ENCODE measurements around the gene PRKN.

- TF ChIP-seq GATA3 (IDR thresholded peaks at IDR 0.05; ENCODE audit: low read depth, low read length) (no peak), GATA2 (IDR thresholded peaks at IDR 0.05; ENCODE audit: low read depth, low read length) (no peak)
Observed at GRCh38 chr6:162156146-162156545, 571.4 kb downstream of the PRKN start.
